Esophagus mucosa (tissue), 1 donor: ENCODE results near the gene FRMD6. TPM values are rescaled to one million over a fixed set of nuclear protein-coding genes. Genes with fewer than 3 reads are reported as not detected.

Experiments
- ATAC-seq: fragments of 200-7000 bp; cut with Tn5 transposase; one replicate; pipeline ENCODE4 v1.9.1; 2020
- total RNA-seq: library from RNA; stranded (reverse); gene quantifications from one replicate; pipeline ENCODE4 v1.2.4, GENCODE V29; 2023
- donor health status: DM: yes; HTN: yes; CAD: no.

FRMD6 gene
- total RNA-seq, 1 donor from 2014 or later: 92.0 TPM

DNA sequence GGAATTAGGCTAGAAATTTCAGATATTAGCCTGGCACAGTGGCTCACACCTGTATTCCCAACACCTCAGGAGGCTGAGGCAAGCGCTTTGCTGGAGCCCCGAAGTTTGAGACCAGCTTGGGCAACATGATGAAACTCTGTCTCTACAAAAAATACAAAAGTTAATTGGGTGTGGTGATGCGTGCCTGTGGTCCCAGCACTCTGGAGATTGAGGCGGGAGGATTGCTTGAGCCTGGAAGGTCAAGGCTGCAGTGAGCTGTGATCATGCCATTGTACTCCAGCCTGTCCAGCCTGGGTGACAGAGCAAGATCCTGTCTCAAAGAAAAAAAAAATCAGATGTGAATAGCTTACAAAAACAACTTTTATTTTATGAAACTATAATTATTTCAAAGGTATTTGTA lies 15.1 kb downstream of the FRMD6 start:
- no peak for ATAC-seq

DNA sequence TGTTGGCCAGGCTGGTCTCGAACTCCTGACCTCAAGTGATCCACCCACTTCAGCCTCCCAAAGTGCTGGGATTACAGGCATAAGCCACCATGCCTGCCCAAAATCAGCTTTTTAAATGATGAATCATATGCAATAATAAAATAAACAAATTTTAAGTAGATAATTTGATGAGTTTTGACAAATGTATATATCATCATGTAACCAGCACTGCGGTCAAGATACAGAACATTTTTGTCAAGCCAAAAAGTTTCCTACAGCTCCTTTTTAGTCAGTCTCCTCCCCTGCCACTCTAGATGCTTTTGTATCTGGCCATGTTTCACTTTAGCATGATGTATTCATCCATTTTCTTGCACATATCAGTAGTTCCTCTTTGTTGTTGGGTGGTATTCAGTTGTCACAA lies 17.2 kb downstream of the FRMD6 start:
- ATAC-seq: no peak

- peak; percentile 95 for ATAC-seq
These were observed 22.7 kb downstream of the FRMD6 start for GRCh38 chr14:51674294-51675002.

GRCh38 chr14:51676549-51676948 lies 24.8 kb downstream of the FRMD6 start:
- no peak for ATAC-seq

DNA sequence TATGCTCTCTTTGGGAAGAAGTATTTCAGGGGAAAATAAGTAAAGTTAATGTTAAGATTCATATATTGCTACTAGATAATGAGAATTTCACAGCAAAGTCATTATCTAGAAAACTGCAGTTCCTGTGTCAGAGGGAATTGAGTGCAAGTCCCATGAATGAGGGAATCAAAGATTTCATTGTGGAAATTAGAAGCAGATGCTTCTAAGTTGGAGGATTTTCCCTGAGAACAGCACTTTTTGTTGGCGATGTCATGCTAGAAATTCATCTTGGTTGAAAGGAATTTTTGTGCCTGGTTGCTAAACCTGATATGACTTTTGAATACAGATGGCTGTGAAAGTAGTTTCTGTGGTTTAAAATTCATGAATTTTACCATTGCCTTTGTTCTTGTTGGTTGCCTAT lies 25.6 kb downstream of the FRMD6 start:
- ATAC-seq: no peak

DNA sequence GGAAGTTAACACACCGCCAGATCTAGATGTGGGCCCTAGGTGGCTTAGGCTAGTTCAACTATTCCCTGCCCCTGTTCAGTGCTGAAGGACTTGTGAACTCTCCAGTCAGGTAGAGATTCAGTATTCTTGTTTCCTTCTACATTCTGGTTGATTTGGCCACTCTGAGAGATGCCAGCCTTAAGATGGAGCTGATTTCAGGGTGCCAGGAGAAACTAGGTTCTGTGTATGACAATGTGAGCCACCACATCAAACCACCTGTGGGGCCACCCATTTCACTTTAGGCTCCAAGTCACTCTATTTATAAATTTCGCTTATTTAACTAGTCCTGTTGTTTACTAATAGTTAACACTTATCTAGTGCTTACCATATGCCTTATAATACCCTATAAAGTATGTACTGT lies 26.0 kb downstream of the FRMD6 start:
- no peak for ATAC-seq

DNA sequence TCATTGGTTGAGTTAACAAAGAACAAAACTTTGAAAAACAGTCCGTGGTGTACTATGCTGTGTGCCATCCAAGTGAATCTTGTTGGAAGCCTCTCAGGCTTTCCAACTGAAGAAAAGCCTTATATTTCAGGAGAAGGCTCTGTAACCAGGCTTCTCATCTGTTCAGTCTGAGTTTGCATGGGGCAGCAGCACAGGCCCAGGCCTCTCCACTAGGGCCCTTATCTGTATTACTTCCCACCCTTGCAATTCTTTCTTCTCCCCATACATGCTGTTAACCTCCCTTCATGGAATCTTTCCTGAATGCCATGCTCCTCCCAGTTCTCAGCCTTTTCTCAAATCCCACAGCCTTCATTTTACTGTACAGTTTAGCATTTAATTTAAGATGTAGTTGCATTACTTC lies 28.3 kb downstream of the FRMD6 start:
- peak; percentile 23 for ATAC-seq

DNA sequence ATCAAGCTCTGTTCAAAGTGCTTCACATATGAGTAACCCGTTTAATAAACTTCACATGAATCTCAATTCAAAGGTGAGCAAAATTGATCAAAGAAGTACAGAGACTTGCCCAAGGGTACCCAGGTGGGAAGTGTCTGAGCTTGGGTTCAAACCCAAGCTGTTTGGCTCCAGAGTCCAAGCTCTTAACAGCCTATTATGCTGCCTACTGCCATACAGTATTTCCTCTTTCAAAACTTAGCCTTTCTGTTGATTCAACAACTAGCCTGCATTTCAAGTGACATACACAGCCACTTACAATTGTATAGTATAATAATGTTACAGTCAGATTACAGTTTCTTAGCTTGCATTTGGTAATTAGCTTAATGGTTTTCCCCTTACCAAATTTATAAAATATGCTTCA lies 29.7 kb downstream of the FRMD6 start:
- no peak for ATAC-seq

GRCh38 chr14:51682411-51682810 lies 30.7 kb downstream of the FRMD6 start:
- no peak for ATAC-seq

- no peak for ATAC-seq
These were observed 33.0 kb downstream of the FRMD6 start for GRCh38 chr14:51684760-51685159.

DNA sequence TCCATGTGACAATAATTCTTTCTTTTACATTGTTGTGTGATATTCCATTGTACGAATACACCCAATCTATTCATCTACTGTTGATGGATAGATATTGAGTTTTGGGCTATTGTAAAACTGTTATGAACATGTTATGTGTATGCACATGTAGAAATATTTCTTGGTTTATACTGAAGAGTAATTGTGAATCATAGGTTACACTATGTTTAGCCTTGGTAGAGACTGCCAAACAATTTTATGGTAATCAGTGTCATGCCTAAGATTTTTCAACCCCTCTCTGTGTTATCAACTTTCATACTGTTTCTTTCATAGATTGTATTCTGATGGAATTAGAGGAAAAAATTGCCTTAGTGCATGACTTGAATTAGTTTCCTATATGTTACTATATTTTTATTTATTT lies 39.5 kb downstream of the FRMD6 start:
- peak; percentile 37 for ATAC-seq

- no peak for ATAC-seq
These were observed 40.9 kb downstream of the FRMD6 start for GRCh38 chr14:51692646-51693045.

GRCh38 chr14:51697848-51698247 lies 46.1 kb downstream of the FRMD6 start:
- no peak for ATAC-seq

- ATAC-seq: no peak
These were observed 50.2 kb downstream of the FRMD6 start for GRCh38 chr14:51701951-51702350.

DNA sequence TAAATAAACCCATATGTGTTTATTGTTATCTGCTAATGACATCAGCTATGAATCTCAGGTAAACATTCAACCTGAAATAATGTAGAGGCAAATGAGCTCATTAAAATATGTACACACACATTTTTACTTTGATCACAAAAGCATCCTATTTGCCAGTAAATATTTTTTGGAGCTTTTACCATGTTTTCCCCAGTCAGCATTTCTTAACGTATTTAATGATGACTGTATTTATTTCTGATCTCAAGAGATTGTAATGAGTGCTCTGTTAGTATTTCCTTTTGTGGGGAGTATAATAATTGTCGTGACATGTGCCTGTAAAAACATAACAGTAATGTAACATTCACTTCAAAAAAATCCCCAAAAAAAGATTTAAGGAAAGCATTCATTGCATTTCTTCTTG lies 52.1 kb downstream of the FRMD6 start:
- ATAC-seq: no peak

DNA sequence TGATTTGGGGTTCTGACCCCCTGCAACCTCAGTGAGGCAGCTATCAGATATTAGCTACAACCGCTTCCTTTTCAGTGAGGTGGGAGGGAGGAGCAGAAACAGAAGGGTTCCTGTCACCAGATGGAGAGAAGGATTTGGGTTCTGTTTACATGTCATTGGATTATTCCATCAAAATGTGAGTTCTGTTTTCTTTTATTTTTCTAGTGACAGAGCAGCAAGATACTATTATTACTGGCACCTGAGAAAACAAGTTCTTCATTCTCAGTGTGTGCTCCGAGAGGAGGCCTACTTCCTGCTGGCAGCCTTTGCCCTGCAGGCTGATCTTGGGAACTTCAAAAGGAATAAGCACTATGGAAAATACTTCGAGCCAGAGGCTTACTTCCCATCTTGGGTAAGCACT lies 52.8 kb downstream of the FRMD6 start:
- ATAC-seq: no peak

GRCh38 chr14:51707327-51707726 lies 55.6 kb downstream of the FRMD6 start:
- no peak for ATAC-seq

GRCh38 chr14:51711505-51711904 lies 59.8 kb downstream of the FRMD6 start:
- ATAC-seq: no peak

DNA sequence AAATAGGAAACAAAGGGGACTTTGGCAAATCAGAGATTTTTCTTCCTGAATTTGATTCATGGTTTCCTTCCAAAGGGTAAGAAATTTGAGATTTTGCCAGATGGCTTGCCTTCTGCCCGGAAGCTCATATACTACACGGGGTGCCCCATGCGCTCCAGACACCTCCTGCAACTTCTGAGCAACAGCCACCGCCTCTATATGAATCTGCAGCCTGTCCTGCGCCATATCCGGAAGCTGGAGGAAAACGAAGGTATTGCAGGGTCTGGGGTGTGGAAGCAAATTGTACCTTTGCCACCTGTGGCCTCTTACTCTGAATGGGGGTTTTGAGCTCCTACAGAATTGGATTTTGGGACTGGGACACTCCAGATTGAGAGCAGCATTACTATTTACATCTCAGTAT lies 63.5 kb downstream of the FRMD6 start:
- ATAC-seq: no peak

- ATAC-seq: no peak
These were observed 64.0 kb downstream of the FRMD6 start for GRCh38 chr14:51715742-51716141.

- ATAC-seq: peak; percentile 72
These were observed 64.9 kb downstream of the FRMD6 start for GRCh38 chr14:51716610-51717009.

DNA sequence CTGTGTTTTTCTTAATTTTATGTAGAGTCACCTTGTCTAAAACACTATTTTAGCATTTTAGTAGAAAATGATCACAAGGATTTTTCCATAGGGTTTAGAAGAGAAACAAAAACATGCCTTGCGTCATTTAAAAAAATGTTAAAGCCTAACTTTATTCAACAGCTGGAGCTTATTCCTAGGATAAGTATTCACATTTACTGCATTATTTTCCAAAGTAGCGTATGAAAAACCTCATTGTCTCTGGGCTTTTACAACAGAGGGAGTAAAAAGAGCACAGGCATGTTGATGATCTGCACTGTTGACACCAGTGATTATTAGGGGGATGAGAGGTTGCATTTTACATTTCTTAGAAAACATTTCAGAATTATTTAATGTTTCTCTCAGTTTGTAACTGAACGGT lies 66.1 kb downstream of the FRMD6 start:
- no peak for ATAC-seq

DNA sequence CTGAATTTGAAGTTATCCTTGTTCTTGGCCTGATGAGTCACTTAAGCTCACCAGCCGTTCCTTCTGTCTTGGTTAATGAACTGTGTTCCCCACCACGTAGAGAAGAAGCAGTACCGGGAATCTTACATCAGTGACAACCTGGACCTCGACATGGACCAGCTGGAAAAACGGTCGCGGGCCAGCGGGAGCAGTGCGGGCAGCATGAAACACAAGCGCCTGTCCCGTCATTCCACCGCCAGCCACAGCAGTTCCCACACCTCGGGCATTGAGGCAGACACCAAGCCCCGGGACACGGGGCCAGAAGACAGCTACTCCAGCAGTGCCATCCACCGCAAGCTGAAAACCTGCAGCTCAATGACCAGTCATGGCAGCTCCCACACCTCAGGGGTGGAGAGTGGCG lies 68.2 kb downstream of the FRMD6 start:
- ATAC-seq: no peak

- no peak for ATAC-seq
These were observed 72.3 kb downstream of the FRMD6 start for GRCh38 chr14:51723990-51724389.

DNA sequence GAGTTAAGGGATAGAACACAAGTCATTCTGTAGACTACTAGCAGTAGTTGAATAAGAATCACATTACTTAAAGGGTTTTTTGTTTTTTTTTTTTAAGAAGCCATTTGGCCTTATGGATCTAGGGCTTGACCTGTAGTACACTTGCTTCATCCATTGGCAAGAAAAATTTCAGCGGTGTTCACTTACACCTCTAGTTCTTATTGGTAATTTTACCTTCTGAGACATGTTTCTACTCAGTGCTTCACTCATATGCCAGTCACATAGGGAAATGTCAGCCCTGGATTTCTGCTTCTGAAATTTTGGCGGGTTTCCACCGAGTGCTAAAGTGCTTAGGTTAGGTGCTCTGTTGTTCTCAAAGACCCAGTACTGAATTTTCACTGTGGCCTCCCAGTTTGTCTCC lies 72.9 kb downstream of the FRMD6 start:
- no peak for ATAC-seq
